ENCODE measurements around the gene NECAB2. TPM values are rescaled to one million over a fixed set of nuclear protein-coding genes. Genes with fewer than 3 reads are reported as not detected.

The NECAB2 gene
- total RNA-seq, 1 donor from 2014 or later, result 0.32 TPM

GRCh38 chr16:83994087-83994486 is 26.0 kb downstream of the NECAB2 start:
- peaks cover 15% of the 10 kb centered on the region for H3K4me1 ChIP-seq (ENCODE audit: insufficient read depth, low read length)
- H3K9me3 Mint-ChIP-seq (ENCODE audit: unreplicated experiment), result no peaks in the 10 kb centered on the region
- no peak overlapping the region for H3K27ac ChIP-seq (ENCODE audit: low read depth, low read length)
- peaks cover 19% of the 10 kb centered on the region for H3K27me3 ChIP-seq (ENCODE audit: insufficient read depth, low read length)
- no peaks in the 10 kb centered on the region for H3K36me3 Mint-ChIP-seq (ENCODE audit: low read depth, unreplicated experiment)
- H4K20me1 ChIP-seq (ENCODE audit: insufficient read depth, low read length), result no peaks in the 10 kb centered on the region
- no peak overlapping the region for H3K4me3 ChIP-seq (ENCODE audit: insufficient read depth, low read depth, low read length)
- no peak overlapping the region for H3K4me2 ChIP-seq (ENCODE audit: low read length)
- H3K4me1 Mint-ChIP-seq (ENCODE audit: low read depth, unreplicated experiment), result no peaks in the 10 kb centered on the region
- no peak overlapping the region for H3K9ac ChIP-seq (ENCODE audit: low read length)
- no peak overlapping the region for H2AFZ ChIP-seq (ENCODE audit: low read depth, low read length)
- no peak for FAIRE-seq
- H3K36me3 ChIP-seq (ENCODE audit: insufficient read depth, low read length), result no peaks in the 10 kb centered on the region
- no peak overlapping the region for H3K4me3 Mint-ChIP-seq (ENCODE audit: unreplicated experiment)
- no peaks in the 10 kb centered on the region for H3K79me2 ChIP-seq (ENCODE audit: insufficient read depth, low read length)
- DNase-seq (ENCODE audit: low read depth), result peak; percentile 84
- no peak overlapping the region for H3K27ac Mint-ChIP-seq (ENCODE audit: unreplicated experiment)
- no peaks in the 10 kb centered on the region for H3K9me3 ChIP-seq (ENCODE audit: insufficient read depth, low read depth, low read length)
- H3K27me3 Mint-ChIP-seq (ENCODE audit: low read depth, unreplicated experiment), result peaks cover 32% of the 10 kb centered on the region
- TF ChIP-seq EZH2 (IDR thresholded peaks at IDR 0.05; ENCODE audit: insufficient read depth, low read length), result no peak
- TF ChIP-seq CTCF (IDR thresholded peaks at IDR 0.05; ENCODE audit: insufficient read depth, low read depth, low read length), result no peak

GRCh38 chr16:83994703-83995102 is 26.7 kb downstream of the NECAB2 start:
- DNase-seq (ENCODE audit: low read depth) (no peak), FAIRE-seq (no peak)
- Histone ChIP-seq H3K27me3 (ENCODE audit: insufficient read depth, low read length) (peaks cover 13% of the 10 kb centered on the region), H3K36me3 (ENCODE audit: insufficient read depth, low read length) (no peaks in the 10 kb centered on the region), H2AFZ (ENCODE audit: low read depth, low read length) (no peak overlapping the region), H4K20me1 (ENCODE audit: insufficient read depth, low read length) (no peaks in the 10 kb centered on the region), H3K9ac (ENCODE audit: low read length) (no peak overlapping the region), H3K27ac (ENCODE audit: low read depth, low read length) (no peak overlapping the region), H3K79me2 (ENCODE audit: insufficient read depth, low read length) (no peaks in the 10 kb centered on the region), H3K4me1 (ENCODE audit: insufficient read depth, low read length) (peaks cover 15% of the 10 kb centered on the region), H3K4me3 (ENCODE audit: insufficient read depth, low read depth, low read length) (no peak overlapping the region), H3K4me2 (ENCODE audit: low read length) (no peak overlapping the region), H3K9me3 (ENCODE audit: insufficient read depth, low read depth, low read length) (no peaks in the 10 kb centered on the region)
- Mint-ChIP-seq H3K9me3 (ENCODE audit: unreplicated experiment) (no peaks in the 10 kb centered on the region), H3K4me3 (ENCODE audit: unreplicated experiment) (no peak overlapping the region), H3K27ac (ENCODE audit: unreplicated experiment) (no peak overlapping the region), H3K4me1 (ENCODE audit: low read depth, unreplicated experiment) (no peaks in the 10 kb centered on the region), H3K27me3 (ENCODE audit: low read depth, unreplicated experiment) (peaks cover 30% of the 10 kb centered on the region), H3K36me3 (ENCODE audit: low read depth, unreplicated experiment) (no peaks in the 10 kb centered on the region)
- no peak for TF ChIP-seq EZH2 (IDR thresholded peaks at IDR 0.05; ENCODE audit: insufficient read depth, low read length)
- no peak for TF ChIP-seq CTCF (IDR thresholded peaks at IDR 0.05; ENCODE audit: insufficient read depth, low read depth, low read length)

- H4K20me1 ChIP-seq (ENCODE audit: insufficient read depth, low read length), result no peaks in the 10 kb centered on the region
- TF ChIP-seq CTCF (IDR thresholded peaks at IDR 0.05; ENCODE audit: insufficient read depth, low read depth, low read length) (no peak), EZH2 (IDR thresholded peaks at IDR 0.05; ENCODE audit: insufficient read depth, low read length) (no peak)
- DNase-seq (ENCODE audit: low read depth), result no peak
- peaks cover 15% of the 10 kb centered on the region for H3K4me1 ChIP-seq (ENCODE audit: insufficient read depth, low read length)
- peak overlapping the region; percentile 23 for H3K9ac ChIP-seq (ENCODE audit: low read length)
- no peak overlapping the region for H3K4me3 Mint-ChIP-seq (ENCODE audit: unreplicated experiment)
- peaks cover 3% of the 10 kb centered on the region for H3K27me3 ChIP-seq (ENCODE audit: insufficient read depth, low read length)
- H3K27ac ChIP-seq (ENCODE audit: low read depth, low read length), result no peak overlapping the region
- H3K27ac Mint-ChIP-seq (ENCODE audit: unreplicated experiment), result no peak overlapping the region
- H2AFZ ChIP-seq (ENCODE audit: low read depth, low read length), result no peak overlapping the region
- H3K27me3 Mint-ChIP-seq (ENCODE audit: low read depth, unreplicated experiment), result peaks cover 26% of the 10 kb centered on the region
- H3K4me2 ChIP-seq (ENCODE audit: low read length), result peak overlapping the region; percentile 67
- no peaks in the 10 kb centered on the region for H3K4me1 Mint-ChIP-seq (ENCODE audit: low read depth, unreplicated experiment)
- no peaks in the 10 kb centered on the region for H3K9me3 ChIP-seq (ENCODE audit: insufficient read depth, low read depth, low read length)
- H3K4me3 ChIP-seq (ENCODE audit: insufficient read depth, low read depth, low read length), result no peak overlapping the region
- no peak for FAIRE-seq
- no peaks in the 10 kb centered on the region for H3K36me3 Mint-ChIP-seq (ENCODE audit: low read depth, unreplicated experiment)
- H3K79me2 ChIP-seq (ENCODE audit: insufficient read depth, low read length), result no peaks in the 10 kb centered on the region
- no peaks in the 10 kb centered on the region for H3K9me3 Mint-ChIP-seq (ENCODE audit: unreplicated experiment)
- H3K36me3 ChIP-seq (ENCODE audit: insufficient read depth, low read length), result no peaks in the 10 kb centered on the region
These were observed 27.7 kb downstream of the NECAB2 start for GRCh38 chr16:83995754-83996153.
